ENCODE results near the gene CDH4.

The CDH4 gene

GRCh38 chr20:61722146-61722678 is 470.2 kb downstream of the CDH4 start:
- DNase-seq (ENCODE audit: low read depth): no peak

- DNase-seq (ENCODE audit: low read depth): no peak
These were observed 471.6 kb downstream of the CDH4 start for GRCh38 chr20:61723529-61724257.

GRCh38 chr20:61724376-61724775 is 472.3 kb downstream of the CDH4 start:
- no peak for DNase-seq (ENCODE audit: low read depth)

- DNase-seq (ENCODE audit: low read depth): no peak
These were observed 473.1 kb downstream of the CDH4 start for GRCh38 chr20:61725145-61725544.

GRCh38 chr20:61725966-61726365 is 473.9 kb downstream of the CDH4 start:
- DNase-seq (ENCODE audit: low read depth): no peak

DNA sequence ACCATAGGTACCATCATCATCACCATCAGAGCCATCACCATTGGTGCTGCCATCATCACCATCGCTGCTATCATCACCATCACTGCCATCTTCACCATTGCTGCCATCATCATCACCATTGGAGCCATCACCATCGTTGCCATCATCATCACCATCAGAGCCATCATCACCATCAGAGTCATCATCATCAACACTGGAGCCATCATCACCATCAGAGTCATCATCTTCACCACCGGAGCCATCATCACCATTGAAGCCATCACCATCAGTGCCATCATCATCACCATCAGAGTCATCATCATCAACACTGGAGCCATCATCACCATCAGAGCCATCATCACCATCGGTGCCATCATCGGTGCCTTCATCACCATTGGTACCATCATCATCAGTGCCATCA is 474.9 kb downstream of the CDH4 start:
- no peak for DNase-seq (ENCODE audit: low read depth)

DNA sequence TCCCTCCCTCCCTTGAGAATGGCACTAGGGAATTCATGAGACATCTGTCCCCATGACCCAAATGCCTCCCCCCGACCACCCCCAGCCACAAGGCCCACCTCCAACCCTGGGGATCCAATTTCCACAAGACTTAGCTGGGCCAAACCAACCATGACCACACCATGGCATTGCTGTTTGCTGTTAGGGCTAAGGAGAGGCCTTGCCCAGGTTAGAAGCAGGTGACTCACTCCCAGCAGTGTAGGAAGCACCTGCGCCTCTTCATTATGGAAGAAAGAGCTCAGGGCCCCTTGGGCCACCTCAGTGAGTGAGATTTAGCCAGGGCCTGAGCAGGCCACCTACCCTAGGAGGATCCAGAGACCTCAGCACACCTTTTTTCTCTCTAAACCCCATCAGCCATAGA is 475.7 kb downstream of the CDH4 start:
- DNase-seq (ENCODE audit: low read depth): no peak

DNA sequence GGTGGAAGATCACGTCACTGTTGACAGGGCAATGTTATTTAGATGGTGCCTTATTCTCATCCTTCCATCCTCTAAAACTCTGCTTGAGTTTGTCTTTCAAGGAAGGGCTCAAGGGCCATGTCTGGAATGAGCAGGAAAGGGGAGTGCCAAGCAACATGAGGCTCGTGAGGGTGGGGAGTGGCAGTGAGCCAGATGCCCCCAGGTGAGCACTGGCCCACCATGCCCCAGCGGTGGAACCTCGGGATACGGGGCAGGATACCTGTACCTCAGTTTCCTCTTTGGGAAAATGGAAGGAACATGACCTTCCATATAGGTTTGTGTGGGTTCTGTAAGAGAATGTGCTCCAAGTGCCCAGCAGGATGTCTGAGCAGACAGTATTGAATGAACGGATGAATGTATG is 476.3 kb downstream of the CDH4 start:
- DNase-seq (ENCODE audit: low read depth): no peak

DNA sequence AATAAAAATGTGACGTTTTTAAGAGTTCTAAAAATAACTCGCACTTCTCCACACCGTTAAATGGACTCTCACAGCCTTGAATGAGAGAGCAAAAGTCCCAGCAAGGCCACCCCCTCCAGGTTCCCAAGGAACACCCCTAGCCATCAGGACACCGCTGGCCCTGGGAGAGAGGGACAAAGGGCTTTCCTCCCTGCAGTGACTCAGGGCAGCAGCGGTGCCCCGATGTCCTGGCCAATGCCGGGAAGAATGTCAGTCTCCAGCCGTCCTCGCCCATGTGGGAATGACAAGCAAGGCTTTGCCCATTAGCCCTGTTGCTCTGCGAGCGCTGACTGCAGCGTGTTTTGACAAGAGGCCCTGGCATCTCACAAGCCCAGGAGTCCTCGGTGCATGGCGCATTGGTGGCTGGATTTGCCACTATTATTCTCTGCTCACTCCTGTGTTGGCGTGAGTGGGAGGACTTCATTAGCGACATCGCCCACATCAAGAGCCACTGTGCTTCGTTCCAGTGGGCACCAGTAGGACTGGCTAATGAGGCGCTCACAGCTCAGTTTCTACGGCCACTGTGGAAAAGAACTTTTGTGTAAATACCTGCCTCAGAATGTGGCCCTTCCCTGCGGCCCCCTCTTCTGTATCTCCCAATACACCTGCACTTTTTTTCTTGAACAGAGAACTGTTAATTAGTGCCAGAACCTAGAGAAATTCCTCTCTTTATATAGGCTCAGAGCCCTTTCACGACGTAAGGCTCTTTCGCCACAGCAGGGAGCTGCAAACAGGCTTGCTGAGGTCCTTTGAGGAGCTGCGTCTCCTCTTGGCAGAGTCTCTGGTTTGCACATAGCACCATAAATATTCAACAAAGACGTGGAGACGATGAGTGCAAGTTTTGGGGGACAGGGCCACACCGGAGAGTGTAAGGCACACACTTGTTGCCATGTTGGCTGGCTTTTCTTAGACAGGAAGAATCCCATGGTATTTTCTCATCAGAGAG is 477.0 kb downstream of the CDH4 start:
- no peak for DNase-seq (ENCODE audit: low read depth)

DNA sequence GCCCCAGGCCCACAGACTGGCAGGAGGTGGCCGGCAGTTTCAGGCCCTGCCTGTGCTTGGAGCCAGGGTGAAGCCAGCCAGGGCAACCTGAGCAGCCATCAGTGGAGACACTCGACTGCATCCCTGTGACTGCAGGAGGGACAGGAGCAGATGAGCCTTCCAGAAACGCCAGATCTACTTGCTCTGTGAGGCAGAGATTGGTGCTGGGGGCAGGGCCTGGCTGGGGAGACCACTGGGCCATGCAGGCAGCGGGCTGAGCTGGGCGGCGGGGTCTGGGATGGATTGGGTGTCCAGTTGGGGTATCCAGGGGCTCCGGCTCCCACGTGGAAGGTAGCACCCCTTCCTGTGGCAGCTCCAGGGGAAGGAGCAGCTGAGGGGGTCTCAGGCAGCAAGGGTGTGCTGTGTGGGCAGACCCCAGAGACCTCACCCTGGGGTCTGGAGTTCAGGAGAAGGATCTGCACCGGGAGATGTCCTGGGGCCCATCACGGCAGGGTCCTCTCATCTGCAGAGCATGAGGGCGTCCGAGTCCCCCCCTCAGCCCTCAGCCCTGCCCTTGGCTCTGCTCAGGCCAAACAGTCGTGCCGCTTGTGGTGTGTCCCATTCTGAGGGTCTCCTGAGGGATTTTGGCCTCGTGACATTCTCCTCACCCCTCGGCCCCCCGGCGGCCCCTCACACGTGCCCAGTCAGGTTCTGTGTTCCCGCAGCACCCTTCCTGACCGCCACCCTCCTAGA is 478.7 kb downstream of the CDH4 start:
- DNase-seq (ENCODE audit: low read depth): no peak

DNA sequence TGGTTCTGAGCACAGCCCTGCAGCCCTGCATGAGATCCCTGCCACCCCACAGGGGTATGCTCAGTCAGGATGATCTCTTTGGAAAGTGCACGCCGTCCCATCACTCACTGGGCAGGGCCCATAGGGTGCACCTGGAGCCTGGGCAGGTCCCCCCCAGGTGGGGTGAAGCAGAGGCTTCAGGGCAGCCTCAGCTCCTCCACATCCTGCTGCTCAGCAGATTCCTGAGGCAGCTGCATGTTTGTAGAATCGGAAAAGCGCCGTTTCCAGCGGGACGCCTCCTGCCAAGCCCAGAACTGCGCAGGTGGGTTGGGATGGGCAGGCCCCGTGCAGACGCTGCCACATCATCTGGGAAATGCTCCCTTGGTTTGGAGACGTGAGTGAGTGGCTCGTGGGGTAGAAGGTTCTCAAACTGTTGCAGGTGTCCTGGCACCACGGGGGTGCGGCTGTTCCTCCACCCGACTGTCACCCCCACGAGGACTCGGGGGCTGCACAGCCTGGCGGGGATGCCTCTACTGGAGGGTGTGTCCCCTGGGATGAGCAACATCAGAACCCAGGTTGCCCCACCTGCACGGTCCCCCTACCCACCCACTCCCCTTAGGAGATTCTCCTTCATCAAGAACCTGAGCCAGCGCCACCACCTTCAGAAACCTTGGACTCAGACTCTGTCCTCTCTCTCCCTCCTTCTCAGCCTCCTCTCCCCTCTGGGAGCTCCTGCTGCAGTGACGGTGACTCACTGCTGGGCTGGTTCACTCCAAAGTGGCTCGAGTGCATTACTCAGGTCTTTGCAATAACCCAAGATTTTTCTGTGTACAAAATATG is 479.5 kb downstream of the CDH4 start:
- DNase-seq (ENCODE audit: low read depth): no peak

DNA sequence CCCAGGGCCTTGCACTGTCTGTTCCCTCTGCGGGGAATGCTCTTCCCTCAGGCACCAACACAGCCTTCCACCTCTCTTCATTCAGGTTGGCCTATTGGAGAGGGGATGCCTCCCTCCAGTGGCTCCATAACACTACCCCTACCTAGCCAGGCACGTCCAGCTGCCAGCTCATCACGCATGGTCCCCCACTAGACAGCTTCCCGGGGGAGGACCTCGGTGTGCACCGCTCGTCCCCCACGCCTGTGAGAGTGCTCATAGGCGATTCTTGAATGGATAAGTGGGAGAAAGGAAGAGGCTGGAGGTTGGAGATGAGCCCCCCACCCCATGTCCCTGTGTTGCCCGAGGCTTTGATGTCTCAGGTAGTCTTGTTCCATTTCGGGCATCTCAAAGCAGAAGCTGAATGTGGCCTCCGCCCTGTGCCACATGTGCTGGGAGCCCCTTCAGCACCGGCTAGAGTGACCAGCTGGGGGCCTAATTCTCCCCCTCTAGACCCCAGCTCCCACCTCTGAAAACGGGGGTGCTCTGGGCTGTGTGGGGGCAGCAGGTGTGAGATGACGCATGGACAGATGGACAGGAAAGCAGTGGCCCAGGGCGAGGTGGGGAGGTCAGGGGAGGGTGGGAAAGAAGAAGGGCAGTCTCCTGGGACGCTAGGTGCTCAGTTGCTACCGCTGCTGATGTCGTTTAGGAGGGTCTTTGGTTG is 480.6 kb downstream of the CDH4 start:
- DNase-seq (ENCODE audit: low read depth): no peak

GRCh38 chr20:61733216-61733615 is 481.2 kb downstream of the CDH4 start:
- no peak for DNase-seq (ENCODE audit: low read depth)

- DNase-seq (ENCODE audit: low read depth): no peak
These were observed 482.1 kb downstream of the CDH4 start for GRCh38 chr20:61733891-61734732.

GRCh38 chr20:61734733-61735502 is 482.9 kb downstream of the CDH4 start:
- DNase-seq (ENCODE audit: low read depth): no peak

GRCh38 chr20:61735503-61735785 is 483.4 kb downstream of the CDH4 start:
- DNase-seq (ENCODE audit: low read depth): no peak

DNA sequence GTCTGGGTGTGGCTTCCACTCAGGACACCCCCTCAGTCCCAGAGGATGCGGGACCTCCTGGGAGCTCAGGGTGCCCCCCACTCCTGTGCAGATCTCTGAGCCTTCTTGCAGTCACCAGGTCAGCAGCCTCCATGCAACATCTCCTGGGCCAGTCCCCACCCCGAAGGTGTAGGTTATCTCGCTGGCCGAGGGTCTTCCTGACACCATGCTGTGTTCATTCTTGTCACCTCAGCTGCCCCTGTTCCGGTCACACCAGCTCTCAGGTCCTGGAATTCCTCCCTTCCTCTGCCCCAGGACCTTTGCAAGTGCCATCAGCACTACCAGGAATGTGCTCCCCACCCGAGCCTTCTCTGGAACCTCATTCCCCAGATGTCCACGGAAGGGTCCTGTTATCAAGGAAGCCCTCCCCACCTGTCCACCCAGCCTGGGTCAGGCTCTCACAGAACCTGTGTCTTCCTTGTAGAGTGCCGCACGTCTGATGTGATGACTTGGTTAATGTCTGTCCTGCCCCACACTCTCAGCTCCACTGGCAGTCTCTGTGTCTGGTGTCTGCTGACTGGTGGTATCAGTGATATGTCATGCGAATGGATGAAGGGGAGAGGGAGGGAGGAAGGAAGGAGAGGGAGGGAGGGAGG is 484.1 kb downstream of the CDH4 start:
- no peak for DNase-seq (ENCODE audit: low read depth)

DNA sequence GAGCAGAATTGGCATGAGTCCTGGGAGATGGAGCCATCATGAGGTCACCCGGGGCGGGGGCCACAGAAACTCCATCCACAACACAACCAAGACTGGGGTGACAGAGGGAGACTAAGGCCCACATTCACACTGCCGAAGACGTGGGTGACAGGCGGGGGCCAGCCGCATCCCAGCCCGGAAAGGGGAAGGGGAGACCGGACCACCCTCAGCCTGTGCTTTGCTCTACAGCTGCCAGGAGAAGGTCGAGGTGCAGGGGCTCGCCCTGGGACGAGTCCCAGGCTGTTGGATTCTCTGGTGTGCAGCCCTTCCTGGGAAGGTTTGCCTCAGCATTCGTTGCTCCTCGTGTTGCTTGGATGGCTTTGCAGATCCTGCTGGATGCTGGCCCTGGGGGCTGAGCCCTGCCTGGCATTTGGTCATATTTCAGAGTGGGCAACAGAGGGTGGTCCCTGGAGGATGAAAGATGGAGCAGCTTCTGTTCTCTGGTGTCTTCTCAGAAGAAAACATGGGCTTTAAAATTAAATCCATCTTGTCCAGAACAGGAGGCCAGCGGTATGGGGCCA is 484.8 kb downstream of the CDH4 start:
- DNase-seq (ENCODE audit: low read depth): no peak
